ENCODE data around the gene MSL1. TPM values are rescaled to one million over a fixed set of nuclear protein-coding genes. Genes with fewer than 3 reads are reported as not detected.

The MSL1 gene
- polyA plus RNA-seq, 3 donors from 2014 or later, result 5.6 to 16.2 (median 11.1) TPM

DNA sequence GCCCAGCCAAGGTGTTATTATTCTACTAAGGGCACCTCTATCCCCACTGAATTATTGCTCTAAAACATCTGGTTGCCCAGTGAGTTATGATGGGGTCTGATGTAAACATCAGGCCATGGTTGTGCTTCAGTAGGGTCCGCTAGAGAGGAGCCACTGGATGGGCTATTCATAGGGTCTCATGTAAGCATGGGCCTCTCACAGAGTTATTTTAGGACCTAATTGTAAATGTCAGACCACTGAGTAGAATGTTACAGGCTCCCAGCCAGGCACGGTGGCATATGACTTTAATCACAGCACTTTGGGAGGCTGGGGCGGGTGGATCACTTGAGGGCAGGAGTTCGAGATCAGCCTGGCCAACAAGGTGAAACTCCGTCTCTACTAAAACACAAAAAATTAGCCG is 60.8 kb downstream of the MSL1 start:
- Mint-ChIP-seq H3K27ac (no peak overlapping the region), H3K9me3 (no peaks in the 10 kb centered on the region), H3K27me3 (ENCODE audit: low read depth in 3 of 3) (no peaks in the 10 kb centered on the region), H3K36me3 (peaks cover 0 to 5% (median 0%) of the 10 kb centered on the region in 3 donors), H3K4me3 (no peak overlapping the region), H3K4me1 (peaks cover 0 to 2% of the 10 kb centered on the region in 2 donors)
- DNase-seq, result no peak

Other genes starting within 250 kb of the MSL1 start
- gene GSDMB, start 203.3 kb upstream of the MSL1 start, polyA plus RNA-seq, result 1 to 10 TPM in 2 of 3 donors, under 1 TPM in 1; 0.13 to 2.4 (median 2.1) TPM
- gene ORMDL3, start 194.4 kb upstream of the MSL1 start, polyA plus RNA-seq, result 100 to 1,000 TPM in 1 of 3 donors, 10 to 100 TPM in 2; 44.1 to 154 (median 63.8) TPM
- gene LRRC3C, start 194.2 kb upstream of the MSL1 start, polyA plus RNA-seq, result not detected
- gene GSDMA, start 159.0 kb upstream of the MSL1 start, polyA plus RNA-seq, result 1 to 10 TPM in 1 of 3 donors, not detected in 2; 2.3 TPM
- 10 to 100 TPM; 47.0 to 59.1 (median 47.7) TPM for gene PSMD3, start 141.2 kb upstream of the MSL1 start, polyA plus RNA-seq
- gene CSF3, start 106.5 kb upstream of the MSL1 start, polyA plus RNA-seq, result not detected
- 10 to 100 TPM; 34.8 to 75.8 (median 53.2) TPM for gene MED24, start 67.6 kb upstream of the MSL1 start, polyA plus RNA-seq
- 10 to 100 TPM in 1 of 3 donors, 1 to 10 TPM in 2; 5.0 to 15.0 (median 8.0) TPM for gene THRA, start 59.0 kb upstream of the MSL1 start, polyA plus RNA-seq
- 1 to 10 TPM in 1 of 3 donors, under 1 TPM in 1, not detected in 1; 0.49 to 2.8 TPM for gene NR1D1, start 21.4 kb upstream of the MSL1 start, polyA plus RNA-seq
- gene CASC3, start 18.6 kb downstream of the MSL1 start, polyA plus RNA-seq, result 10 to 100 TPM; 24.5 to 53.5 (median 27.7) TPM
- gene RAPGEFL1, start 55.5 kb downstream of the MSL1 start, polyA plus RNA-seq, result not detected
- 10 to 100 TPM in 1 of 3 donors, 1 to 10 TPM in 2; 4.0 to 14.2 (median 5.2) TPM for gene WIPF2, start 97.3 kb downstream of the MSL1 start, polyA plus RNA-seq
- 1 to 10 TPM in 2 of 3 donors, under 1 TPM in 1; 0.81 to 1.8 (median 1.5) TPM for gene CDC6, start 165.9 kb downstream of the MSL1 start, polyA plus RNA-seq
- gene RARA, start 187.2 kb downstream of the MSL1 start, polyA plus RNA-seq, result 10 to 100 TPM in 1 of 3 donors, 1 to 10 TPM in 2; 4.6 to 12.1 (median 4.6) TPM
- gene GJD3, start 242.8 kb downstream of the MSL1 start, polyA plus RNA-seq, result under 1 TPM in 2 of 3 donors, not detected in 1; 0.40 to 0.68 TPM